GM18499 (cell line): Measurements from ENCODE around the gene IRAK2.

Experiments used
- ATAC-seq: cut with Tn5 transposase; IDR thresholded peaks from one replicate; pipeline ENCODE4 v1.9.1; 2021; ENCODE audit warnings: moderate number of reproducible peaks; ENCODE audit not compliant: insufficient read depth, unreplicated experiment

The IRAK2 gene

GRCh38 chr3:10187944-10188343 is 23.2 kb downstream of the IRAK2 start:
- no peak for ATAC-seq

- ATAC-seq, result no peak
Measured at GRCh38 chr3:10188804-10189556, 24.3 kb downstream of the IRAK2 start.

GRCh38 chr3:10189557-10190354 is 25.0 kb downstream of the IRAK2 start:
- ATAC-seq, result no peak

- no peak for ATAC-seq
Measured at GRCh38 chr3:10192953-10193691, 28.4 kb downstream of the IRAK2 start.

- no peak for ATAC-seq
Measured at GRCh38 chr3:10193692-10194327, 29.1 kb downstream of the IRAK2 start.

- ATAC-seq, result no peak
Measured at GRCh38 chr3:10194328-10195071, 29.8 kb downstream of the IRAK2 start.

GRCh38 chr3:10195366-10196089 is 30.8 kb downstream of the IRAK2 start:
- ATAC-seq, result no peak

- ATAC-seq, result no peak
Measured at GRCh38 chr3:10196389-10197052, 31.8 kb downstream of the IRAK2 start.

- no peak for ATAC-seq
Measured at GRCh38 chr3:10198226-10198625, 33.5 kb downstream of the IRAK2 start.

GRCh38 chr3:10198761-10199649 is 34.3 kb downstream of the IRAK2 start:
- peak; percentile 70 for ATAC-seq

GRCh38 chr3:10204921-10205320 is 40.2 kb downstream of the IRAK2 start:
- no peak for ATAC-seq

GRCh38 chr3:10205451-10206165 is 40.9 kb downstream of the IRAK2 start:
- no peak for ATAC-seq

- ATAC-seq, result no peak
Measured at GRCh38 chr3:10206166-10206511, 41.4 kb downstream of the IRAK2 start.

- ATAC-seq, result no peak
Measured at GRCh38 chr3:10213156-10213792, 48.6 kb downstream of the IRAK2 start.

- no peak for ATAC-seq
Measured at GRCh38 chr3:10215578-10216368, 51.1 kb downstream of the IRAK2 start.

GRCh38 chr3:10217359-10217758 is 52.6 kb downstream of the IRAK2 start:
- no peak for ATAC-seq
